Caco-2 (cell line): Measurements from ENCODE around the gene ATP8B3. TPM values are rescaled to one million over a fixed set of nuclear protein-coding genes. Genes with fewer than 3 reads are reported as not detected.

Experiments used
- BruUV-seq: library from RNA; stranded (reverse); fragments of 400-500 nt; replicated peaks from 2 replicates; lab custom pipeline; 2021; lab: Mats Ljungman, UMichigan
- CTCF ChIA-PET: fragments of 300-600 bp; sonication (Branson Sonifier 250); formaldehyde crosslinking; loops from one replicate; lab custom pipeline; 2022; ENCODE audit warnings: antibody characterized with exemption; lab: Charles Lee
- POLR2A ChIA-PET: fragments of 300-600 bp; sonication (Branson Sonifier 250); formaldehyde crosslinking; loops from one replicate; lab custom pipeline; 2022; ENCODE audit warnings: antibody characterized with exemption; lab: Charles Lee
- DNase-seq, 2 experiments: peaks; one replicate each; pipeline versions ENCODE4 v3.0.0 to v3.0.0-alpha.2; 2020 to 2022
- H3K27me3 ChIP-seq: replicated peaks from 2 replicates; pipeline ENCODE4 v1.6.0; 2011; ENCODE audit warnings: low read length; ENCODE audit not compliant: control insufficient read depth, insufficient read depth
- H3K36me3 ChIP-seq: 2 replicates; pipeline ENCODE4 v1.5.1; 2011; ENCODE audit warnings: low read length; ENCODE audit not compliant: control insufficient read depth, insufficient read depth
- H3K4me1 ChIP-seq: fragments of 250-450 bp; sonication (Bioruptor Pico); 2 replicates; pipeline ENCODE4 v1.5.1; 2020; ENCODE audit warnings: mild to moderate bottlenecking
- H3K4me3 ChIP-seq: 2 replicates; pipeline ENCODE4 v1.5.1; 2011; ENCODE audit warnings: low read depth, mild to moderate bottlenecking, control low read depth, low read length
- H3K9me3 ChIP-seq: fragments of 250-450 bp; sonication (Bioruptor Pico); 2 replicates; pipeline ENCODE4 v1.5.1; 2020; ENCODE audit warnings: mild to moderate bottlenecking, moderate library complexity
- H3K27ac Mint-ChIP-seq: one replicate; pipeline ENCODE4 v1.8.0; 2022; ENCODE audit warnings: mixed read lengths; ENCODE audit not compliant: unreplicated experiment
- H3K27me3 Mint-ChIP-seq: one replicate; pipeline ENCODE4 v1.8.0; 2022; ENCODE audit warnings: mixed read lengths; ENCODE audit not compliant: insufficient read depth, unreplicated experiment
- H3K36me3 Mint-ChIP-seq: one replicate; pipeline ENCODE4 v1.8.0; 2022; ENCODE audit warnings: mild to moderate bottlenecking, mixed read lengths; ENCODE audit not compliant: insufficient read depth, unreplicated experiment
- H3K4me1 Mint-ChIP-seq: one replicate; pipeline ENCODE4 v1.8.0; 2022; ENCODE audit warnings: low read depth, mixed read lengths; ENCODE audit not compliant: unreplicated experiment
- H3K4me3 Mint-ChIP-seq: one replicate; pipeline ENCODE4 v1.8.0; 2022; ENCODE audit warnings: mild to moderate bottlenecking, moderate library complexity, mixed read lengths; ENCODE audit not compliant: unreplicated experiment
- H3K9me3 Mint-ChIP-seq: one replicate; pipeline ENCODE4 v1.8.0; 2022; ENCODE audit warnings: mixed read lengths; ENCODE audit not compliant: unreplicated experiment
- CTCF ChIP-seq, 2 experiments: fragments of 200-600 bp in 1 of 2; IDR thresholded peaks; 1 replicate in 1 of 2; 2 replicates in 1 of 2; pipeline versions ENCODE4 v1.5.1 to v1.8.0; 2011 to 2022; ENCODE audit warnings: antibody characterized with exemption in 1 of 2, control low read depth in 1 of 2, inconsistent platforms in 1 of 2, low read depth in 1 of 2, low read length in 1 of 2, mild to moderate bottlenecking in 1 of 2, moderate library complexity in 1 of 2; ENCODE audit not compliant: insufficient read depth in 1 of 2, severe bottlenecking in 1 of 2, unreplicated experiment in 1 of 2
- intact Hi-C: fragments of 100-400 bp; cut with micrococcal nuclease; formaldehyde crosslinking; loops from one replicate; pipeline ENCODE4 v1.10.0; 2022; ENCODE audit not compliant: unreplicated experiment
- total RNA-seq: library from RNA; stranded (reverse); gene quantifications from 2 replicates; pipeline ENCODE4 v1.2.3, GENCODE V29; 2022

ATP8B3 gene
- total RNA-seq, 1 experiment from 2014 or later = 0.45 TPM

- no peaks in the 10 kb centered on the region for H3K36me3 ChIP-seq
- no peaks in the 10 kb centered on the region for H3K4me1 Mint-ChIP-seq
- no peak for TF ChIP-seq CTCF (IDR thresholded peaks at IDR 0.05; ENCODE audit: insufficient read depth in 1 of 2, low read depth in 1 of 2, low read length in 1 of 2, severe bottlenecking in 1 of 2, unreplicated experiment in 1 of 2)
- no peak overlapping the region for H3K4me3 Mint-ChIP-seq
- H3K4me3 ChIP-seq = no peak overlapping the region
- no peaks in the 10 kb centered on the region for H3K4me1 ChIP-seq
- no peaks in the 10 kb centered on the region for H3K27me3 ChIP-seq
- H3K9me3 ChIP-seq = no peaks in the 10 kb centered on the region
- peaks cover 4% of the 10 kb centered on the region for H3K27me3 Mint-ChIP-seq
- no peaks in the 10 kb centered on the region for H3K36me3 Mint-ChIP-seq
- no peaks in the 10 kb centered on the region for H3K9me3 Mint-ChIP-seq
- POLR2A ChIA-PET = no interaction called here
- H3K27ac Mint-ChIP-seq = no peak overlapping the region
- intact Hi-C loops = loop anchor here (10.0 kb wide), 1 partner anchor 122 kb away; no protein-coding TSS in a partner anchor
- CTCF ChIA-PET = interaction anchor here (0.6 kb wide), 1 partner anchor 18 kb away, joined by 5 read pairs; no protein-coding TSS in a partner anchor
- DNase-seq = no peak
- BruUV-seq = no TSS peak
Observed at GRCh38 chr19:1796395-1797142, 15.5 kb downstream of the ATP8B3 start.

GRCh38 chr19:1794424-1795172, 17.5 kb downstream of the ATP8B3 start:
- no peak for DNase-seq
- H3K27ac Mint-ChIP-seq = no peak overlapping the region
- POLR2A ChIA-PET = no interaction called here
- Histone ChIP-seq H3K27me3 (no peaks in the 10 kb centered on the region), H3K4me1 (no peaks in the 10 kb centered on the region), H3K9me3 (0 out of 2 replicates have a peak, but pooled peaks cover 4% of the 10 kb centered on the region), H3K4me3 (no peak overlapping the region), H3K36me3 (no peaks in the 10 kb centered on the region)
- no peak overlapping the region for H3K4me3 Mint-ChIP-seq
- no peaks in the 10 kb centered on the region for H3K9me3 Mint-ChIP-seq
- H3K36me3 Mint-ChIP-seq = no peaks in the 10 kb centered on the region
- no peak for TF ChIP-seq CTCF (IDR thresholded peaks at IDR 0.05; ENCODE audit: insufficient read depth in 1 of 2, low read depth in 1 of 2, low read length in 1 of 2, severe bottlenecking in 1 of 2, unreplicated experiment in 1 of 2)
- intact Hi-C loops = loop anchor here (1.0 to 10.0 kb wide), 2 partner anchors 18 to 120 kb away; partner anchors contain the start of gene ATP8B3
- no peaks in the 10 kb centered on the region for H3K27me3 Mint-ChIP-seq
- CTCF ChIA-PET = no interaction called here
- no TSS peak for BruUV-seq
- no peaks in the 10 kb centered on the region for H3K4me1 Mint-ChIP-seq

- TF ChIP-seq CTCF (IDR thresholded peaks at IDR 0.05; ENCODE audit: insufficient read depth in 1 of 2, low read depth in 1 of 2, low read length in 1 of 2, severe bottlenecking in 1 of 2, unreplicated experiment in 1 of 2) = no peak
- no peak overlapping the region for H3K4me3 ChIP-seq
- ChIA-PET CTCF (interaction anchor here (0.7 kb wide), 1 partner anchor 123 kb away, joined by 4 read pairs; no protein-coding TSS in a partner anchor), POLR2A (no interaction called here)
- intact Hi-C loops = loop anchor here (10.0 kb wide), 1 partner anchor 117 kb away; no protein-coding TSS in a partner anchor
- no peak overlapping the region for H3K27ac Mint-ChIP-seq
- H3K27me3 ChIP-seq = no peaks in the 10 kb centered on the region
- H3K4me1 ChIP-seq = no peaks in the 10 kb centered on the region
- no peaks in the 10 kb centered on the region for H3K36me3 ChIP-seq
- no peaks in the 10 kb centered on the region for H3K27me3 Mint-ChIP-seq
- DNase-seq = no peak
- no peak overlapping the region for H3K4me3 Mint-ChIP-seq
- H3K9me3 Mint-ChIP-seq = no peaks in the 10 kb centered on the region
- 0 out of 2 replicates have a peak, but pooled peaks cover 4% of the 10 kb centered on the region for H3K9me3 ChIP-seq
- no TSS peak for BruUV-seq
- no peaks in the 10 kb centered on the region for H3K36me3 Mint-ChIP-seq
- no peaks in the 10 kb centered on the region for H3K4me1 Mint-ChIP-seq
Observed at GRCh38 chr19:1791879-1792278, 20.2 kb downstream of the ATP8B3 start.
